NCI-H2029 (cell line): ENCODE results near the gene MOK.
"Not testable (repeated sequence)": the region's sequence is repeated elsewhere in the genome, so short reads cannot be mapped to it uniquely, and the experiment has no call there.

ENCODE experiments used
- DNase-seq: peaks from one replicate; lab custom pipeline; 2025; lab: John Stamatoyannopoulos, UW

Gene MOK

GRCh38 chr14:102304611-102305506 lies at the start of gene MOK:
TSS of gene MOK (minus strand) at chr14:102305164. CDS start at chr14:102304968, 196 bp downstream.
- peak; percentile 79 for DNase-seq

GRCh38 chr14:102353126-102353619 lies 48.2 kb upstream of the MOK start:
- no peak for DNase-seq

DNA sequence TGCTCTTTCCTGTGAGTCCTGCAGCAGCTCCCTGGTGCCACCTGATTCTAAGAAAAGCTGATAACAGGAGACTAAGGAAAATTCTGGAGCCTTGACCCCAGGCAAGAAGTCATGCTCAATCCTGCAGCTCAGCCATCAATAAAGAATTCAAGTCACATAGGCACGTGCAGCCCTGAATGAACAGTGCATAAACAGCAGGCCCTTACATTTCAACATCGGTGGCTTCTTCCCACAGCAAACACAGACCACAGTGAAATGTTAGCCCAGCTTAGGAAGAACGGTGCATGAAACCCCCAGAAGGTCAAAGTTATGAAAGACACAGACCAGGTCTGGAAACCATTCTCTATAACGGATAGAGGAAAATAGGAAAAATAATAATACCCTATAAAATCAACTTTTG lies 47.2 kb upstream of the MOK start:
- DNase-seq, result no peak

- not testable (repeated sequence) for DNase-seq
Measured at GRCh38 chr14:102351593-102351992, 46.6 kb upstream of the MOK start.

DNA sequence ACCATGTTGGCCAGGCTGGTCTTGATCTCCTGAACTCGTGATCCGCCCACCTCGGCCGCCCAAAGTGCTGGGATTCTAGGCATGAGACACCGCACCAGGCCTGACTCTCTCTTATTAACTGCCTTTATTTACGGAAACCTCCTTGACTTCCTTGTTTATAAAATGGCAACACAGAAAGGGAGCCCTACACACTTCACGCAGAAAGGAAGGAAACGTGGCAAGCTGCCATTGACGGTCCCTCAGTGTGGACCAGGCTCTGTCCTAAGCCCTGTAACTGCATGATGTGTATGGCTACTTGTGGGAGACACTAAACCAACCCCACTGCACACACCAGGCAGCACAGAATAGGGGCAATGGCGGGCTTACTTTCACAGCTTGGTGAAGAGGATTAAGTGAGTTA lies 46.1 kb upstream of the MOK start:
- no peak for DNase-seq

- DNase-seq, result no peak
Measured at GRCh38 chr14:102348376-102348775, 43.4 kb upstream of the MOK start.

GRCh38 chr14:102346645-102347044 lies 41.7 kb upstream of the MOK start:
- no peak for DNase-seq

- no peak for DNase-seq
Measured at GRCh38 chr14:102345232-102345631, 40.3 kb upstream of the MOK start.

- no peak for DNase-seq
Measured at GRCh38 chr14:102344485-102344884, 39.5 kb upstream of the MOK start.

- no peak for DNase-seq
Measured at GRCh38 chr14:102344084-102344483, 39.1 kb upstream of the MOK start.

- DNase-seq, result no peak
Measured at GRCh38 chr14:102342238-102342637, 37.3 kb upstream of the MOK start.

- DNase-seq, result no peak
Measured at GRCh38 chr14:102341566-102341965, 36.6 kb upstream of the MOK start.

DNA sequence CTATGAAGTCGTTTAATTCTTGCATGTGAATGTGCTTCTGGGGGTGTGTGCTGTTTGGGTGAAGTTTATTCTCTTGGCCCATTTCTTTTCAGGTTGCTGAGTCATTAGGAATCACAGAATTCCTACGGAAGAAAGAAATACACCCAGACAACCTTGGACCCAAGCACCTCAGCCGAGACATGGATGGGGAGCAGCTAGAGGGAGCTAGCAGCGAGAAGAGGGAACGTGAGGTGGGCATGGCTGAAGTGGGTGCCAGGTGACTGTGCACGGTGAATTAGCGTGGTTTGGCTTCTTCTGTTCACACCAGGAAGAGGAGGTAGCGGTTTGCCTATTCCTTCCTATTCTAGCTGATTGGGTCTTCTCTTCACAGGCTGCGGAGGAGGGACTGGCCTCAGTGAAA lies 33.8 kb upstream of the MOK start:
- no peak for DNase-seq

- no peak for DNase-seq
Measured at GRCh38 chr14:102335163-102335562, 30.2 kb upstream of the MOK start.

DNA sequence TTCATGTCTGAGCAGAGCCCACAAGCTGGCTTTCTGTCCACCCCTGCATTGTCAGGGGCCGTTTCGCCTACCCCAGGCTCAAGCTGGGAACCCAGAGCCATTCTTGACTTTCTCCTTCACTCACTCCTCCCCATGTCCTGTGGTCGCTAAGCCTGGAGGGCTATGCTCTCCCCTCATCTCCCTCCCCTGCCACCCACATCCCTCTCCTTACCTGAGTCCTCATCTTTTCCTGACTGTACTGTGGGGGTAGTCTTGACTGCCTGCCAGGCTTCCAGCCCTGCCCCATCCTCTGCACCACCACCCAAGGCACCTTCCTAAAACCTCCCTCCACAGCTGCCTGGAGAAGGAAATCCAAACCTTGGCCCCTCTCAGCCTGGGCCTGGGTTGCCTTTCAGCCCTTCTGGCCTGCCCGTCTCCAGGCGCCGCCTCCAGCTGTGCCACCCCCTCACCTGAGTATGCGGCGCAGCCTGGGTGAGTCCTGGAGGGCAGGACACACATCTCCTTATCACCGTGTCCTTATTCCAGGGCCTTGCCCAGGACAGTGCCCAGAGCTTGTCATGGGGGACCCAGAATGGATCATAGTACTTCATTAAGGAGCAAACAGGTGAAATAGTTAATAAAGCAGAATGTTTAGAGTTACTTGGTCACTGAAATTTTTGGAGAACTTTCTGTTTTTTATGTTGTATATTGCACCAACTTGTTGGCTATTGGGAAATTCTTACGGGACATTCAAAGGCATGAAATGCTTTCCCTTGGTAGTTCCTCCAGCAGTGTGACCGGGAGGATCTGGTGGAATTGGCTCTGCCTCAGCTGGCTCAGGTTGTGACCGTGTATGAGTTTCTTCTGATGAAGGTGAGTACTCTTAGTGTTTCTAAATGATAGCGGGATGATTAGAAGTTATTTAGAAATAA lies 29.1 kb upstream of the MOK start:
- DNase-seq, result no peak

DNA sequence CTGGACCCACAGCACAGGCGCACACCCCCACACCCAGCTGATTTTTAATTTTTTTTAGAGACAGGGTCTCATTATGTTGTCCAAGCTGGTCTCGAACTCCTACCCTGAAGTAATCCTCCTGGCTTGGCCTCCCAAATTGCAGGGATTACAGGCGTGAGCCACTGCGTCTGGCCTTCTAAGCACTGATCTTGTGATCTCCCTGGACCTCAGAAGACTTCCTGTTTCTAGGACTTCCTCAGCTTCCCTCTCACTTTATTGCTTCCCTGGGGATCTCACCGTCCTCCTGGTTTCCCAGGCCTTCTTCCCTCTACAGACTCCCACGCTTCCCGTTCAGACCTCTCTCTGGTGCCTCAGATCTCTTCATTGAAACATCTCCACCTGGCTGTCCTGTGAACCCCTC lies 28.4 kb upstream of the MOK start:
- no peak for DNase-seq

DNA sequence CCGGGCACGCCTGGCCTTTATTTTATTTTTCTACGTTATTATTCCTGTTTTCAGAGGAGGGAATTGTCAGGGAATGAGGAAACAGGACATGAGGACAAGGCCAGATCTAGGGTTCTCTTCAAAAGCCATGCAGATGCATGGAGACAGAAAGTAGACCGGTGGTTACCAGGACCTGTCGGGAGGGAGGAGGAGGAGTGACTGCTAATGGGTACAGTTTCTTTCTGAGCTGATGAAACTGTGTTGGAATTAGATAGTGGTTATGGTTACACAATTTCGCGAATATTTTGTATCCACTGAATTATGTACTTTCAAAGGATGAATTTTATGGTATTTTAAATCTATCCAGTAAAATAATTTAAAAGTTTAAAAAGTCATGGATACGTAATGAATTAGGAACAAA lies 25.8 kb upstream of the MOK start:
- DNase-seq, result no peak

DNA sequence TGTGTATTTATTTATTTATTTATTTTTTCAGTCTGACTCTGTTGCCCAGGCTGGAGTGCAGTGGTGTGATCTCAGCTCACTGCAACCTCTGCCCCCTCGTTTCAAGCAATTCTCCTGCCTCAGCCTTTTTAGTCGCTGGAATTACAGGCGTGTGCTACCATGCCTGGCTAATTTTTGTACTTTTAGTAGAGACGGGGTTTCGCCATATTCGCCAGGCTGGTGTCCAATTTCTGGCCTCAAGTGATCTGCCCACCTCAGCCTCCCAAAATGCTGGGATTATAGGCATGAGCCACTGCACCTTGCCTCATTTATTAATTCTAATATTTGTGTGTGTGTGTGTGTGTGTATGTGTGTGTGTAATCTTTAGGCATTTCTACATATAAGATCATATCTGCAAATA lies 24.4 kb upstream of the MOK start:
- not testable (repeated sequence) for DNase-seq

GRCh38 chr14:102326583-102326982 lies 21.6 kb upstream of the MOK start:
- DNase-seq, result no peak

DNA sequence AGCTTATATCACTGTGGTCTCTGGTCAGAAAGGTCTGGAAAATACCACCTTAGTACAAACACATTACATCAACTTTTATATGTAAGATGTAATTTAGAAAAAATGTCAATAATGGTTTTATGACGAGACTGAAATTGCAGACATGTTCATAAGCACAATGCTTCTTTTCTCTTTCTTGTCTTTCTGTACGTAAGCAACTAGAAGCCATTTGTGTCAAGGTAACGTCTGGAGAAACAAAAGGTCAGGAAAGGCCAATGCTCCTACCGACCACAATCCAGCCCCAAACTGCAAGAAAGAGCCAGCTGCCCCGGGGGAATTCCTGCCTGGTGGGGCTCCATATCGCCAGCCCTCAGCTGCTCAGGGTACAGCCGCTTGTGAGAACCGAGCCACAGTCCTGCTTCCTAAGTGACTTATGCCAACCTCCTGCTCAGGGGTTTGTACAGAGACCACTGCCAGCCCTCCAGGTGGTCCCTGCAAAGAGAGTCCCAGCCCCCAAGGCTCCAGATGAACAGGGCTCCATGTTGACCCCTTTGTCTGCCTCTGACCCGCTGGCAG lies 20.9 kb upstream of the MOK start:
- DNase-seq, result no peak

- DNase-seq, result peak; percentile 4
Measured at GRCh38 chr14:102323102-102323501, 18.1 kb upstream of the MOK start.
